Myocyte (in vitro differentiated cells): ENCODE data around the gene POU6F2. TPM values are rescaled to one million over a fixed set of nuclear protein-coding genes. Genes with fewer than 3 reads are reported as not detected.
A peak's percentile ranks its signal among the peaks of the same experiment; 100 is the strongest.
"Not testable (repeated sequence)": the region's sequence is repeated elsewhere in the genome, so short reads cannot be mapped to it uniquely, and the experiment has no call there.

Source experiments
- DNase-seq: peaks from one replicate; pipeline ENCODE4 v3.0.0-alpha.2; 2012; ENCODE audit warnings: low read depth
- polyA plus RNA-seq: library from polyadenylated mRNA; unstranded; fragments of >200 nt; gene quantifications from one replicate; pipeline ENCODE4 v1.2.1, GENCODE V29; 2012; ENCODE audit warnings: missing spikeins
- total RNA-seq: library from RNA; depleted of rRNA; stranded (reverse); fragments of >200 nt; gene quantifications from 2 replicates; pipeline ENCODE4 v1.2.3, GENCODE V29; 2014

The POU6F2 gene
- total RNA-seq, result 0.11 TPM in 1 of 2 replicates, not detected in the other
- polyA plus RNA-seq, result not detected

GRCh38 chr7:38977685-38978084 lies at the start of gene POU6F2:
Gene POU6F2 (plus strand): TSS chr7:38977909. CDS start chr7:38977954, 45 bp downstream.
- DNase-seq, result no peak

GRCh38 chr7:38928506-38928905 lies 49.2 kb upstream of the POU6F2 start:
- no peak for DNase-seq

- no peak for DNase-seq
Observed at GRCh38 chr7:38929460-38930171, 48.1 kb upstream of the POU6F2 start.

GRCh38 chr7:38932509-38933168 lies 45.1 kb upstream of the POU6F2 start:
- DNase-seq, result peak; percentile 73

GRCh38 chr7:38934051-38934450 lies 43.7 kb upstream of the POU6F2 start:
- peak; percentile 13 for DNase-seq

- no peak for DNase-seq
Observed at GRCh38 chr7:38934536-38934935, 43.2 kb upstream of the POU6F2 start.

- DNase-seq, result no peak
Observed at GRCh38 chr7:38936641-38937040, 41.1 kb upstream of the POU6F2 start.

GRCh38 chr7:38938001-38938485 lies 39.7 kb upstream of the POU6F2 start:
- no peak for DNase-seq

- no peak for DNase-seq
Observed at GRCh38 chr7:38938589-38938988, 39.1 kb upstream of the POU6F2 start.

GRCh38 chr7:38940774-38941173 lies 36.9 kb upstream of the POU6F2 start:
- no peak for DNase-seq

- no peak for DNase-seq
Observed at GRCh38 chr7:38942431-38943051, 35.2 kb upstream of the POU6F2 start.

- not testable (repeated sequence) for DNase-seq
Observed at GRCh38 chr7:38947541-38947940, 30.2 kb upstream of the POU6F2 start.

- no peak for DNase-seq
Observed at GRCh38 chr7:38950309-38950708, 27.4 kb upstream of the POU6F2 start.

GRCh38 chr7:38951213-38951612 lies 26.5 kb upstream of the POU6F2 start:
- DNase-seq, result no peak

- no peak for DNase-seq
Observed at GRCh38 chr7:38953227-38953626, 24.5 kb upstream of the POU6F2 start.

- no peak for DNase-seq
Observed at GRCh38 chr7:38953971-38954370, 23.7 kb upstream of the POU6F2 start.

GRCh38 chr7:38955892-38956291 lies 21.8 kb upstream of the POU6F2 start:
- no peak for DNase-seq

GRCh38 chr7:38962028-38962427 lies 15.7 kb upstream of the POU6F2 start:
- DNase-seq, result no peak

GRCh38 chr7:38964921-38965320 lies 12.8 kb upstream of the POU6F2 start:
- DNase-seq, result no peak

- DNase-seq, result no peak
Observed at GRCh38 chr7:38973760-38974159, 3.9 kb upstream of the POU6F2 start.

GRCh38 chr7:38975944-38976392 lies 1.7 kb upstream of the POU6F2 start:
- DNase-seq, result no peak

- DNase-seq, result no peak
Observed at GRCh38 chr7:38978491-38978890, 782 bp downstream of the POU6F2 start.
